Liver (tissue), 9 donors: ENCODE results near the gene SLC2A1. TPM values are rescaled to one million over a fixed set of nuclear protein-coding genes. Genes with fewer than 3 reads are reported as not detected.

Experiments used
- DNase-seq: peaks from one replicate; pipeline ENCODE4 v3.0.0-alpha.2; 2017; ENCODE audit warnings: low spot score
- H3K27ac ChIP-seq, 2 donors: one replicate each; pipeline ENCODE4 v1.7.0; 2013; ENCODE audit warnings: inconsistent platforms in 2 of 2, low read length in 2 of 2, control low read depth in 1 of 2, low read depth in 1 of 2, mild to moderate bottlenecking in 1 of 2
- H3K27me3 ChIP-seq, 4 donors: one replicate each; pipeline versions ENCODE4 v1.6.1 to v1.7.0; 2013; ENCODE audit warnings: low read length in 3 of 4, inconsistent platforms in 1 of 4, mild to moderate bottlenecking in 1 of 4, moderate library complexity in 1 of 4; ENCODE audit not compliant: control insufficient read depth in 4 of 4, insufficient read depth in 4 of 4
- H3K36me3 ChIP-seq, 4 donors: one replicate each; pipeline versions ENCODE4 v1.6.1 to v1.7.0; 2013; ENCODE audit warnings: low read length in 3 of 4, mild to moderate bottlenecking in 3 of 4, low read depth in 1 of 4, moderate library complexity in 1 of 4; ENCODE audit not compliant: control insufficient read depth in 4 of 4, insufficient read depth in 3 of 4
- H3K4me1 ChIP-seq, 4 donors: one replicate each; pipeline versions ENCODE4 v1.6.1 to v1.7.0; 2013; ENCODE audit warnings: low read length in 3 of 4, mild to moderate bottlenecking in 3 of 4, moderate library complexity in 1 of 4; ENCODE audit not compliant: control insufficient read depth in 4 of 4, insufficient read depth in 4 of 4
- H3K4me3 ChIP-seq, 3 donors: one replicate each; pipeline versions ENCODE4 v1.6.1 to v1.7.0; 2013; ENCODE audit warnings: low read length in 3 of 3, control low read depth in 1 of 3, low read depth in 1 of 3, mild to moderate bottlenecking in 1 of 3
- H3K9ac ChIP-seq, 2 donors: one replicate each; pipeline ENCODE4 v1.7.0; 2013; ENCODE audit warnings: low read length in 2 of 2, mild to moderate bottlenecking in 2 of 2, moderate library complexity in 2 of 2, control low read depth in 1 of 2, low read depth in 1 of 2
- H3K9me3 ChIP-seq, 4 donors: one replicate each; pipeline versions ENCODE4 v1.6.1 to v1.7.0; 2013; ENCODE audit warnings: low read length in 3 of 4; ENCODE audit not compliant: control insufficient read depth in 4 of 4
- ATF3 ChIP-seq: IDR thresholded peaks from 2 replicates; pipeline ENCODE4 v1.6.1; 2016; ENCODE audit warnings: antibody characterized with exemption
- CTCF ChIP-seq: fragments of 150-350 bp; IDR thresholded peaks from 2 replicates; pipeline ENCODE4 v1.5.1; 2017; ENCODE audit warnings: improper control_type of control experiment, low read depth, low read length; ENCODE audit not compliant: missing input control
- EGR1 ChIP-seq, 2 donors: IDR thresholded peaks; 2 replicates each; pipeline ENCODE4 v1.6.1; 2016 to 2018; ENCODE audit warnings: antibody characterized with exemption in 2 of 2, low read depth in 2 of 2
- FOXA1 ChIP-seq: IDR thresholded peaks from 2 replicates; pipeline ENCODE4 v1.6.1; 2016; ENCODE audit warnings: antibody characterized with exemption
- FOXA2 ChIP-seq: IDR thresholded peaks from 2 replicates; pipeline ENCODE4 v1.6.1; 2016; ENCODE audit warnings: antibody characterized with exemption
- GABPA ChIP-seq, 2 donors: IDR thresholded peaks in 1 of 2; conservative IDR thresholded peaks in 1 of 2; 2 replicates each; pipeline ENCODE4 v1.6.1; 2016; ENCODE audit warnings: antibody characterized with exemption in 2 of 2, mild to moderate bottlenecking in 1 of 2, moderate library complexity in 1 of 2
- HNF4A ChIP-seq, 2 donors: conservative IDR thresholded peaks; 2 replicates each; pipeline ENCODE4 v1.6.1; 2016; ENCODE audit warnings: antibody characterized with exemption in 2 of 2, mild to moderate bottlenecking in 2 of 2
- JUND ChIP-seq, 2 donors: IDR thresholded peaks; 2 replicates each; pipeline ENCODE4 v1.6.1; 2016; ENCODE audit warnings: antibody characterized with exemption in 2 of 2
- MAX ChIP-seq: IDR thresholded peaks from 2 replicates; pipeline ENCODE4 v1.6.1; 2016; ENCODE audit warnings: antibody characterized with exemption
- NR2F2 ChIP-seq: IDR thresholded peaks from 2 replicates; pipeline ENCODE4 v1.6.1; 2016; ENCODE audit warnings: antibody characterized with exemption
- RAD21 ChIP-seq, 2 donors: IDR thresholded peaks; 2 replicates each; pipeline ENCODE4 v1.6.1; 2016; ENCODE audit warnings: antibody characterized with exemption in 2 of 2, mild to moderate bottlenecking in 2 of 2
- REST ChIP-seq: IDR thresholded peaks from 2 replicates; pipeline ENCODE4 v1.6.1; 2016; ENCODE audit warnings: antibody characterized with exemption, mild to moderate bottlenecking
- RXRA ChIP-seq, 2 donors: IDR thresholded peaks; 2 replicates each; pipeline ENCODE4 v1.6.1; 2017 to 2018; ENCODE audit warnings: antibody characterized with exemption in 2 of 2, mild to moderate bottlenecking in 1 of 2
- TAF1 ChIP-seq: conservative IDR thresholded peaks from 2 replicates; pipeline ENCODE4 v1.6.1; 2016; ENCODE audit warnings: antibody characterized with exemption, mild to moderate bottlenecking
- YY1 ChIP-seq: IDR thresholded peaks from 2 replicates; pipeline ENCODE4 v1.6.1; 2016; ENCODE audit warnings: antibody characterized with exemption, mild to moderate bottlenecking
- ZBTB33 ChIP-seq: IDR thresholded peaks from 2 replicates; pipeline ENCODE4 v1.6.1; 2016; ENCODE audit warnings: antibody characterized with exemption
- WGBS: extraction: QIAGEN DNeasy Blood & Tissue Kit; methylation state at CpG from one replicate; pipeline ENCODE4 v1.1.7; 2013; 5-methylcytosine and 5-hydroxymethylcytosine counted together
- polyA plus RNA-seq, 2 donors: library from polyadenylated mRNA; stranded (reverse) in 1 of 2; unstranded in 1 of 2; fragments of 200-250 nt in 1 of 2; fragments of >200 nt in 1 of 2; fragmentation: Nextera tagmentation in 1 of 2; extraction: Ambion mirVana in 1 of 2; gene quantifications; one replicate each; pipeline versions ENCODE4 v1.2.1 to v1.2.3, GENCODE V29; 2013 to 2015
- total RNA-seq, 2 donors: library from RNA; depleted of rRNA; stranded (reverse); fragments of >200 nt; gene quantifications; one replicate each; pipeline ENCODE4 v1.2.3, GENCODE V29; 2014
- donor health status: healthy.
- donor health status: healthy.
- donor health status: healthy.
- donor health status: healthy.
- donor health status: healthy.

SLC2A1 gene
- total and polyA plus RNA-seq, 4 donors: 1.1 to 675 (median 3.0) TPM

GRCh38 chr1:42933610-42934491 lies 24.8 kb downstream of the SLC2A1 start:
- WGBS: 92% methylated on average over 9 of the region's 9 CpGs
- TF ChIP-seq ATF3 (no peak), NR2F2 (no peak), FOXA2 (no peak), CTCF (no peak), HNF4A (conservative IDR thresholded peaks at IDR 0.05) (no peak), REST (no peak), YY1 (no peak), RAD21 (IDR thresholded peaks at IDR 0.05) (no peak), TAF1 (no peak), JUND (IDR thresholded peaks at IDR 0.05) (no peak), EGR1 (IDR thresholded peaks at IDR 0.05; ENCODE audit: low read depth in 2 of 2) (no peak), RXRA (IDR thresholded peaks at IDR 0.05) (no peak), MAX (no peak), FOXA1 (no peak), GABPA (IDR thresholded peaks at IDR 0.05 in 1 of 2, conservative IDR thresholded peaks at IDR 0.05 in 1 of 2) (no peak), ZBTB33 (no peak)
- Histone ChIP-seq H3K27ac (no peak overlapping the region), H3K9ac (no peak overlapping the region), H3K4me3 (no peak overlapping the region), H3K9me3 (no peaks in the 10 kb centered on the region), H3K4me1 (peaks cover 0 to 3% (median 0%) of the 10 kb centered on the region in 4 donors), H3K27me3 (no peaks in the 10 kb centered on the region), H3K36me3 (no peaks in the 10 kb centered on the region)
- DNase-seq: no peak
